Activated CD4-positive, alpha-beta T cell treated with anti-CD3 and anti-CD28 coated beads, Interleukin-2, amount 10 ng/mL, durations not matched to agents 7 days and 5 days (primary cell): ENCODE data around the gene SWSAP1. TPM values are rescaled to one million over a fixed set of nuclear protein-coding genes. Genes with fewer than 3 reads are reported as not detected.
"Not testable (repeated sequence)": the region's sequence is repeated elsewhere in the genome, so short reads cannot be mapped to it uniquely, and the experiment has no call there.

Source experiments
- CTCF ChIA-PET: fragments of 350-600 bp; sonication (Branson Sonifier 250); formaldehyde crosslinking; loops from one replicate; lab custom pipeline; 2021; ENCODE audit warnings: antibody characterized with exemption; lab: Charles Lee
- POLR2A ChIA-PET: fragments of 350-600 bp; sonication (Branson Sonifier 250); formaldehyde crosslinking; loops from one replicate; lab custom pipeline; 2021; ENCODE audit warnings: antibody characterized with exemption; lab: Charles Lee
- DNase-seq: peaks from one replicate; pipeline ENCODE4 v3.0.0-alpha.2; 2020
- H3K27ac Mint-ChIP-seq: one replicate; pipeline ENCODE4 v1.8.0; 2021; ENCODE audit warnings: mild to moderate bottlenecking, moderate library complexity, mixed read lengths
- H3K27me3 Mint-ChIP-seq: one replicate; pipeline ENCODE4 v1.8.0; 2021; ENCODE audit warnings: mixed read lengths
- H3K36me3 Mint-ChIP-seq: one replicate; pipeline ENCODE4 v1.8.0; 2021; ENCODE audit warnings: low read depth, mixed read lengths
- H3K4me1 Mint-ChIP-seq: one replicate; pipeline ENCODE4 v1.8.0; 2021; ENCODE audit warnings: mixed read lengths
- H3K4me3 Mint-ChIP-seq: one replicate; pipeline ENCODE4 v1.8.0; 2021; ENCODE audit warnings: mild to moderate bottlenecking, moderate library complexity, mixed read lengths
- H3K9me3 Mint-ChIP-seq: one replicate; pipeline ENCODE4 v1.8.0; 2021; ENCODE audit warnings: mixed read lengths
- total RNA-seq, 2 experiments: library from RNA; stranded (reverse); gene quantifications; one replicate each; pipeline ENCODE4 v1.2.3, GENCODE V29; 2021

Gene SWSAP1
- total RNA-seq, 2 experiments from 2014 or later = 2.9 to 3.5 TPM

GRCh38 chr19:11373885-11374432 lies 507 bp upstream of the SWSAP1 start:
- POLR2A ChIA-PET = interaction anchor here (0.5 to 0.7 kb wide), 2 partner anchors 281 to 645 kb away, joined by 3 to 4 read pairs; no protein-coding TSS in a partner anchor
- no peak overlapping the region for H3K4me3 Mint-ChIP-seq

GRCh38 chr19:11375143-11375948 lies 880 bp downstream of the SWSAP1 start:
- peak; percentile 88 for DNase-seq
- Mint-ChIP-seq H3K36me3 (peaks cover 18% of the 10 kb centered on the region), H3K4me3 (no peak overlapping the region), H3K9me3 (peaks cover 2% of the 10 kb centered on the region), H3K4me1 (peaks cover 35% of the 10 kb centered on the region), H3K27ac (no peak overlapping the region), H3K27me3 (no peaks in the 10 kb centered on the region)
- ChIA-PET CTCF (interaction anchor here (0.6 to 2.0 kb wide), 12 partner anchors 8 to 161 kb away, joined by 3 to 12 read pairs (median 4); partner anchors contain the start of genes CCDC159, ODAD3, PRKCSH and TMEM205), POLR2A (interaction anchor here (0.6 to 1.5 kb wide), 4 partner anchors 15 to 680 kb away, joined by 3 to 5 read pairs (median 3); partner anchors contain the start of genes CCDC159 and TMEM205)

More at GRCh38 chr19:11373885-11374432, 507 bp upstream of the SWSAP1 start:
- no peak for DNase-seq
- Mint-ChIP-seq H3K36me3 (peaks cover 16% of the 10 kb centered on the region), H3K9me3 (peaks cover 2% of the 10 kb centered on the region), H3K4me1 (peaks cover 28% of the 10 kb centered on the region), H3K27ac (no peak overlapping the region), H3K27me3 (no peaks in the 10 kb centered on the region)
- CTCF ChIA-PET = interaction anchor here (0.5 to 2.0 kb wide), 8 partner anchors 9 to 1297 kb away, joined by 3 to 12 read pairs (median 4); partner anchors contain the start of genes CCDC159, PRKCSH and TMEM205

- Mint-ChIP-seq H3K27me3 (peaks cover 4% of the 10 kb centered on the region), H3K27ac (peak overlapping the region; percentile 82), H3K4me3 (peak overlapping the region; percentile 47), H3K36me3 (peaks cover 18% of the 10 kb centered on the region), H3K9me3 (peaks cover 2% of the 10 kb centered on the region), H3K4me1 (peaks cover 48% of the 10 kb centered on the region)
- ChIA-PET CTCF (interaction anchor here (0.7 to 1.6 kb wide), 9 partner anchors 9 to 119 kb away, joined by 3 to 10 read pairs (median 4); partner anchors contain the start of genes ODAD3 and PRKCSH), POLR2A (no interaction called here)
- peak; percentile 47 for DNase-seq
Measured at GRCh38 chr19:11377237-11377636, 2.8 kb downstream of the SWSAP1 start.

- peaks cover 2% of the 10 kb centered on the region for H3K9me3 Mint-ChIP-seq
- peaks cover 7% of the 10 kb centered on the region for H3K27me3 Mint-ChIP-seq
- peaks cover 18% of the 10 kb centered on the region for H3K36me3 Mint-ChIP-seq
- no peak overlapping the region for H3K4me3 Mint-ChIP-seq
- no peak for DNase-seq
- H3K27ac Mint-ChIP-seq = peak overlapping the region; percentile 22
- peaks cover 52% of the 10 kb centered on the region for H3K4me1 Mint-ChIP-seq
- ChIA-PET CTCF (interaction anchor here (0.7 to 1.6 kb wide), 8 partner anchors 9 to 105 kb away, joined by 3 to 10 read pairs (median 3); no protein-coding TSS in a partner anchor), POLR2A (no interaction called here)
Measured at GRCh38 chr19:11377756-11378155, 3.3 kb downstream of the SWSAP1 start.

GRCh38 chr19:11378319-11379189 lies 4.1 kb downstream of the SWSAP1 start:
- no peak overlapping the region for H3K27ac Mint-ChIP-seq
- peaks cover 2% of the 10 kb centered on the region for H3K9me3 Mint-ChIP-seq
- ChIA-PET POLR2A (no interaction called here), CTCF (interaction anchor here (1.4 to 1.6 kb wide), 2 partner anchors 12 to 104 kb away, joined by 3 to 10 read pairs; no protein-coding TSS in a partner anchor)
- H3K4me3 Mint-ChIP-seq = no peak overlapping the region
- peaks cover 50% of the 10 kb centered on the region for H3K4me1 Mint-ChIP-seq
- no peak for DNase-seq
- H3K27me3 Mint-ChIP-seq = peaks cover 14% of the 10 kb centered on the region
- peaks cover 18% of the 10 kb centered on the region for H3K36me3 Mint-ChIP-seq

GRCh38 chr19:11379269-11379845 lies 4.9 kb downstream of the SWSAP1 start:
- H3K27me3 Mint-ChIP-seq = peaks cover 16% of the 10 kb centered on the region
- H3K4me3 Mint-ChIP-seq, POLR2A ChIA-PET, H3K9me3 Mint-ChIP-seq, DNase-seq: not testable (repeated sequence)
- CTCF ChIA-PET = interaction anchor here (1.4 to 2.4 kb wide), 2 partner anchors 22 to 28 kb away, joined by 4 to 7 read pairs; no protein-coding TSS in a partner anchor
- peaks cover 18% of the 10 kb centered on the region for H3K36me3 Mint-ChIP-seq
- H3K4me1 Mint-ChIP-seq = peaks cover 50% of the 10 kb centered on the region
- peak overlapping the region; percentile 21 for H3K27ac Mint-ChIP-seq

GRCh38 chr19:11379857-11380350 lies 5.4 kb downstream of the SWSAP1 start:
- H3K4me3 Mint-ChIP-seq = peak overlapping the region; percentile 83
- H3K4me1 Mint-ChIP-seq = peaks cover 50% of the 10 kb centered on the region
- POLR2A ChIA-PET = no interaction called here
- CTCF ChIA-PET = interaction anchor here (1.4 to 2.4 kb wide), 4 partner anchors 10 to 56 kb away, joined by 4 to 28 read pairs (median 12); partner anchors contain the start of genes ODAD3 and PRKCSH
- H3K9me3 Mint-ChIP-seq = peaks cover 2% of the 10 kb centered on the region
- H3K27me3 Mint-ChIP-seq = peaks cover 22% of the 10 kb centered on the region
- peak overlapping the region; percentile 98 for H3K27ac Mint-ChIP-seq
- H3K36me3 Mint-ChIP-seq = peaks cover 18% of the 10 kb centered on the region
- no peak for DNase-seq

- peak overlapping the region; percentile 83 for H3K4me3 Mint-ChIP-seq
- H3K27me3 Mint-ChIP-seq = peaks cover 22% of the 10 kb centered on the region
- H3K36me3 Mint-ChIP-seq = peaks cover 17% of the 10 kb centered on the region
- CTCF ChIA-PET = interaction anchor here (0.6 to 2.7 kb wide), 27 partner anchors 10 to 429 kb away, joined by 3 to 28 read pairs (median 4); partner anchors contain the start of genes ELOF1, ODAD3, PRKCSH and SPC24
- H3K27ac Mint-ChIP-seq = peak overlapping the region; percentile 98
- H3K9me3 Mint-ChIP-seq = peaks cover 2% of the 10 kb centered on the region
- peak; percentile 99 for DNase-seq
- POLR2A ChIA-PET = interaction anchor here (0.5 to 2.0 kb wide), 4 partner anchors 20 to 1186 kb away, joined by 3 to 7 read pairs (median 4); partner anchors contain the start of gene ODAD3
- peaks cover 46% of the 10 kb centered on the region for H3K4me1 Mint-ChIP-seq
Measured at GRCh38 chr19:11380653-11381537, 6.4 kb downstream of the SWSAP1 start.

GRCh38 chr19:11382898-11383705 lies 8.6 kb downstream of the SWSAP1 start:
- H3K36me3 Mint-ChIP-seq = peaks cover 8% of the 10 kb centered on the region
- peaks cover 24% of the 10 kb centered on the region for H3K27me3 Mint-ChIP-seq
- peak; percentile 34 for DNase-seq
- POLR2A ChIA-PET = interaction anchor here (0.6 kb wide), 1 partner anchor 108 kb away, joined by 3 read pairs; no protein-coding TSS in a partner anchor
- peak overlapping the region; percentile 32 for H3K4me3 Mint-ChIP-seq
- CTCF ChIA-PET = interaction anchor here (0.6 to 2.7 kb wide), 17 partner anchors 9 to 385 kb away, joined by 3 to 17 read pairs (median 4); partner anchors contain the start of genes ECSIT, ODAD3, PRKCSH and SWSAP1
- H3K9me3 Mint-ChIP-seq = no peaks in the 10 kb centered on the region
- H3K27ac Mint-ChIP-seq = peak overlapping the region; percentile 36
- H3K4me1 Mint-ChIP-seq = peaks cover 37% of the 10 kb centered on the region

GRCh38 chr19:11383706-11384048 lies 9.2 kb downstream of the SWSAP1 start:
- H3K27me3 Mint-ChIP-seq = peaks cover 24% of the 10 kb centered on the region
- POLR2A ChIA-PET = interaction anchor here (0.6 kb wide), 1 partner anchor 108 kb away, joined by 3 read pairs; no protein-coding TSS in a partner anchor
- no peaks in the 10 kb centered on the region for H3K9me3 Mint-ChIP-seq
- no peak for DNase-seq
- CTCF ChIA-PET = interaction anchor here (0.7 to 2.0 kb wide), 13 partner anchors 9 to 99 kb away, joined by 3 to 12 read pairs (median 4); partner anchors contain the start of genes ODAD3, PRKCSH and SWSAP1
- peaks cover 4% of the 10 kb centered on the region for H3K36me3 Mint-ChIP-seq
- H3K4me1 Mint-ChIP-seq = peaks cover 35% of the 10 kb centered on the region
- H3K27ac Mint-ChIP-seq = no peak overlapping the region
- H3K4me3 Mint-ChIP-seq = no peak overlapping the region
